Activated gamma-delta T cell treated with anti-CD3 and anti-CD28 coated beads, Interleukin-2, amount 50 U/mL, for 16 hours (primary cell): Measurements from ENCODE around the gene DNAI4.
"Not testable (repeated sequence)": the region's sequence is repeated elsewhere in the genome, so short reads cannot be mapped to it uniquely, and the experiment has no call there.

Experiments used
- DNase-seq: peaks from one replicate; pipeline ENCODE4 v3.0.0-alpha.2; 2020; ENCODE audit warnings: low read depth

Gene DNAI4

DNA sequence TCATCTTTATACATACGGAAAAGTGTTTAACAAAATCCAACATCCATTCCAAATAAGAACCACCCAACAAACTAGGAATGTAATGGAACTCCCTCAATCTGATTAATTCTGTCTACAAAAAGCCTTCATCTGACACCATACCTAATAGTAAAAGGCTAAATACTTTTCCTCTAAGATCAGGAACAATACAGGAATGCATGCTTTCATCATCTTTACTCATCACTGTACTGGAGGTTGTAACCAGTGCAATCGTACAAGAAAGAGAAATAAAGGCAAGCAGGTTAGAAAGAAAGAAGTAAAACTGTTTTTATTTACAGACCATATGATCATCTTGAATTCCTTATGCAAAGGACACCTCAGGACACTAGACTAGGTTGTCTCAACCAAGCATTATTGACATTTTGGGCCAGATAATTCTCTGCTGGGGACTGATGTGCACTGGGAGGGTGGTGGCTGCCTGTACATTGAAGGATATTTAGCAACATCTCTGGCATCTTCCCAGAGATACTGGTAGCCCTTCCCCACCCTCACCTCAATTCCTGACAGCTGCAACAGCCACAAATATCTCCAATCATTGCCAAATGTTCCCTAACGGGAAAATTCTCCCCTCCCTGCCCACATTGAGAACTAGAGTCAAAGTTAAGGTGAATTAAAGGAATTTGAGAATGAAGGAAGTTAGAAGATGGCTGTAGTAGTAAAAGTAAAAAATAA, 93.0 kb downstream of the DNAI4 start:
- no peak for DNase-seq

DNA sequence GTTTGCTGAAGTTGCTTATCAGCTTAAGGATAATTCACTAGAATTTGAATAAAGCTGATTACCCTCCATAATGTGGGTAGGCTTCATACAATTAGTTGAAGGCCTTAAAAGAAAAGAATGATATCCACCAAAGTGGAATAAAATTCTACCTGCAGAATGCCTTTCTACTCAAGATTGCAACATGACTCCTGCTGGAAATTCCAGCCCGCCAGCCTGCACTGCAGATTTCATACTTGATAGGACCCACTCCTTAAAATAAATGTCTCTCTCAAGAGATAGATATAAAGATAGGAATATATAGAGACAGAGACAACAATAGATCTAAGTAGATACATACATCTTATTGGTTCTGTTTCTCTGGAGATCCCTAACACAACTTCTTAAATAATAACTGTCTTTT, 99.9 kb downstream of the DNAI4 start:
- DNase-seq = no peak

DNA sequence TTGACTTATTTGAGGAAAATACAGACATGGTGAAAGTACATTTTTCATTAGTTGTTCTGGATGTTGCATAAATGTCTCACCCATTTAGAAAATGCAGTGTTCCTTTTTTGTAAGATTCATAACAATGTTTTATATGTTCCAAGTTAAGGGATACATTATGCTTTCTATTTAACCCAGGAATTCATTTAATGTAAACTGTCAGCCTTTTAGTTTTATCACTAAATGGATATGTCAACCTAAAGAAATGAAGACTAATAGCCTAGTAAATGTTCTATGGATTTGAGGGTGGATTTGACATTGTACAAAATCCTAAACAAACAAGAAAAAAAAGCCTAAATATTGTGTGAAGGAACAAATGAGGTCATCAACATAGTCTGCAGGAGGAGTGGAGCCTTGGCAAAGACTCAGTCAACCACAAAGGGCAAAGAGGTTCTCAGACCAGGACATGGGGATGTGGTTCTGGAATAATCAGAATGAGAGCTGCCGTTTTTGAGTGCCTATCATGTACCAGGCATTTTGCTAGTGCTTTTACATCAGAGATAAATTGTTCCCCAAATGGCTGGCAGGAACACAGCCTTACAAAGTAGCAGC, 114.8 kb downstream of the DNAI4 start:
- no peak for DNase-seq

DNA sequence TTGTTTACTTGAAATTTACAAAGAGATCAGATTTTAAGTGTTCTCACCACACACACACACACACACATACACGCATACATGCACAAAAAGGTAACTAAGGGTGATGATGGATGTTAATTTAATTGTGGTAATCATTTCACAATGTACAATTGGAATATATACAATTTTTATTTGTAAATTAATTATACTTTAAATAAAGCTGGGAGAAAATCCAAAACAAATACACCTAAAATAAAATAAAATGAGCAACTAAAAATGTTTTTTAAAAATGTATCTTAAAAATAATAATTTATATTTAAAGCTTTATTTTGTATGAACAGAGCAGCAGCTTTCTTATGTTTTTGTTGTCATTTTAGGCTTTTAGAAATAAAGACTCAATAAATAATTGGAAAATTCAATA, 115.4 kb downstream of the DNAI4 start:
- DNase-seq = no peak

DNA sequence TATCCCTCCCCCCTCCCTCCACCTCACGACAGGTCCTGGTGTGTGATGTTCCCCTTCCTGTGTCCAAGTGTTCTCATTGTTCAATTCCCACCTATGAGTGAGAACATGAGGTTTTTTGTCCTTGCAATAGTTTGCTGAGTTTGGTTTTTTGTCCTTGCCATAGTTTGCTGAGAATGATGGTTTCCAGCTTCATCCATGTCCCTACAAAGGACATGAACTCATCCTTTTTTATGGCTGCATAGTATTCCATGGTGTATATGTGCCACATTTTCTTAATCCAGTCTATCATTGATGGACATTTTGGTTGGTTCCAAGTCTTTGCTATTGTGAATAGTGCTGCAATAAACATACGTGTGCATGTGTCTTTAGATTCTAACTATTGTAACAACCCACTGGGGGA, 128.8 kb downstream of the DNAI4 start:
- DNase-seq = not testable (repeated sequence)

DNA sequence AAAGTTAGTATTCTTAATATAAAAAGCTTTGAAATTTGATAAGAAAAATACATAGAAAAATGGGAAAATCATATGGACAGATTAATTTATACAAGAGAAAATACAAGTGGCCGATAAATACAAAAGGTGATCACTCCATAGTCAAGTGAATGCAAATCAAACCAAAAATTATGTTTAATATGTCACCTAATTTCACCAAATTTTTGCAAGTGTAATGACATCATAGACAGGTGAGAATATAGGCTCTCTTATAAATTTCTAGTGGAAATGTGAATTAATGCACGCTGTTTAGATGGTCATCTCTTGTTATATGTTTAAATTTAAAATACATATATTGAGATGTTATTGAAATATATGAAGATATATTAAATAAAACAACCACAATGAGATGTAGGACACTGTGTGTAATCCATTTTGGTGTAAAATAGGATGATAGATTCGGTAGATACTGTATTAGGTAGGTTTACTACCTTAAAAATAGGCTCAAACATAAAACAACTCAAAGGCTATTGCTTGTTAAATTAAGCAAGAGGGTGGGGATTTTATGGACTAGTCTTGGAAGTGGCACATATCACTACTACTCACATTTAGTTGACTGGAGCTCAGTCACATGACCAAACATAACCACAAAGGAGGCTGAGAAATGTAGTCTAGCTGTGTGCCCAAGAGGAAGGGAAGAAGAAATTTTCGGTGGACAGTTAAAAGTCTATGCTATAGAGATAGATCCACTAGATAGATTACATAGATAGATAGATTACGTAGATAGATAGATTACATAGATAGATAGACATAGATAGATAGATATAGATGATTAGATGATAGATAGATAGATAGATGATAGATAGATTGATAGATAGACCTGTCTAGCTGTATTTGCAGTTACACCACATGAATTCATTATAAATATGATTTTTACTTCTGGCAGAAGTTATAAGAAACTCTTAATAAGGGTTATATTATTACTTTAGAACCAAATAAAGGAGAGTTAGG, 132.7 kb downstream of the DNAI4 start:
- no peak for DNase-seq

DNA sequence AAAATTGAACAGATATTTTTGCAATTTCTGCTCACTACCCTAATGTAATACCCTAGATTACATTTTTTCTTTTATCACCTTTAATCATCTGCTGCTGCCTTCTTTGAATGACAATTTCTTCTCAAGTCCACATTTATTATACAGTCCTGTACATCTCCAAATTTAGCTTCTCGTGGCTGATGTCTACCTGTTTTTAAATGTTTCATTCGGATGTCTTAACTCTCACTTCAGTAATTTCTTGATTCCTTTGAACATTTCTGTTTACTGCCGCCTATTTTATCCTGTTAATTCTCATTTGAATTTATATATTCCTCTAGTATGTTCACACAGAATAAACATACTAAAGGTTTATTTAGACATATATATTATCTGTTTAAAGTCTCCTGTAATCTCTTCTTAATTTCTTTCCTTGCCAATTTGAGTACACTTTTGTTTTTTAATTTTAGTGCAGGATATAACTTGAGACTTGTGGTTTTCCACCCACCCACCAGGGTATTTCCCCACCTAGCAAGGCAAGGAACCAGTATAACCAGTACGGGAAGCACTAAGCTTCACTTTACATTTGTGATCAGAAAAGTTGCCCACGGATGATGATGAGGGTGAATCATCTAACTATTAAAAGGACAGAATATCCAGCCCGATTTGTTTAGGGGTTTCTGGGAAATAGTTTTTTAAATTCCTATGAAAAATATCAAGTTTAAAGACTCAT, 136.3 kb downstream of the DNAI4 start:
- peak; percentile 21 for DNase-seq

DNA sequence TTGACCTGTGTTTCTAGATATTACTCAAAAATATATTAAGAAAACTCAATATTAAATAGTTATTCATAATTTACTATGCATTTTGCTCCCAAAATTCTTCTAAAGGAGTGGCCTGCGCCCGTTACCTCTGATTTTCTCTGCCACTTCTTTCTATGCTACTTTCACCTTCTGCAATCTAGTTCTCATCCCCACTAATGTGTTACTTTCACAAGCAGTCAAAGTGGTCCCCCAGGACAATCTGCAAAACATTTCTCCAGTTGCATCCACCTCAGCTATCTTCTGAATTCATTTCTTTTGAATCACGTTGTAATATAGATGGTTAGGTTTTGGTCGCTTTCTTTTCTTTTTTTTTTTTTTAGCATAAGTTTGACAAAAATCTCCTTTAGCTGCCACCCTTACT, 137.0 kb downstream of the DNAI4 start:
- DNase-seq = no peak

DNA sequence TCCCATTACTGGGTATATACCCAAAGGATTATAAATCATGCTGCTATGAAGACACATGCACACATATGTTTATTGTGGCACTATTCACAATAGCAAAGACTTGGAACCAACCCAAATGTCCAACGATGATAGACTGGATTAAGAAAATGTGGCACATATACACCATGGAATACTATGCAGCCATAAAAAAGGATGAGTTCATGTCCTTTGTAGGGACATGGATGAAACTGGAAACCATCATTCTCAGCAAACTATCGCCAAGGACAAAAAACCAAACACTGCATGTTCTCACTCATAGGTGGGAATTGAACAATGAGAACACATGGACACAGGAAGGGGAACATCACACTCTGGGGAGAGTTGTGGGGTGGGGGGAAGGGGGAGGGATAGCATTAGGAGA, 138.9 kb downstream of the DNAI4 start:
- DNase-seq = not testable (repeated sequence)

DNA sequence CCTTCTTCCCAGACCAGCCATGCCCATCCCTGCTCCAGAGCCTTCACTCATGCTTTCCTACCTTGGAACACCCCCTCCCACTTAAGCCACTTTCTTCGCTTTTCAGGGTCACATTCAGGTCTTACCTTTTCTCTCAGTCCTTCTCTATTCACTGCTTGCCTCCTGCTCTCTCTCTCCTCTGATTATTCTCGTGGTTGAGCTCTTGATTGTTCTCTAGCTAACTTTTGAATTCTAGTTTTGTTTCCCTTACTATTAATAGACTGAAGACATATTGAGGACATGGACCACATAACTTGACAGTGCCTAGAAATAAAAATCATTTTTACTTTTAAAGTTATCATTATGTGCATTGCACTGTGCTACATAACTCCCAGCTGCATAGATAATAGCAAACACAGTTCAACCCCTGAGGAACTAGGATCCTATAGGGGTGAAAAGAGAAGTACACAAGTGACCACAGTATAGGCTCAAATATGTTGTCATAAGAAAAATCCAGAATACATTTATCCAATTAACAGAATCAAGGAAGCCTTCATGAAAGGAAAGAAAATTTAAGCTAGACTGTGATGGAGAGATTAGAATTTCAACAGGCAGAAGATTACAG, 145.1 kb downstream of the DNAI4 start:
- DNase-seq = no peak

DNA sequence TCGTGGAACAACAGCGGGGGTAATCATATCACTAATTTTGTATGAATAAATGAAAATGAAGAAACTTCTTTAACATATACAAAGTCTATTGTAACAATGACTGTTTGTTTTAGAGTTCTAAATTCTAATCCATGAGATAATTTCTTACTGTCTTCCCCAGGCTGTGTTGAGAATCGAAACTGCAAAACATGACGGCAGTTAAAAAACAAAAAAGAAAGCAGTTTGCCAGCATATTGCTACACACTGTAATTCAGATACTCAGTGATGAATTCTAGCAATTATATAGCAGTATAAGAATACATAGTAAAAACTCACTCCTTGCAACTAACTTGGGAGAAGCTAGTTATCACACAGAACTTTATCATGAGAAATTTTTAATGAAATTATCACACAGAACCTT, 145.7 kb downstream of the DNAI4 start:
- DNase-seq = no peak

DNA sequence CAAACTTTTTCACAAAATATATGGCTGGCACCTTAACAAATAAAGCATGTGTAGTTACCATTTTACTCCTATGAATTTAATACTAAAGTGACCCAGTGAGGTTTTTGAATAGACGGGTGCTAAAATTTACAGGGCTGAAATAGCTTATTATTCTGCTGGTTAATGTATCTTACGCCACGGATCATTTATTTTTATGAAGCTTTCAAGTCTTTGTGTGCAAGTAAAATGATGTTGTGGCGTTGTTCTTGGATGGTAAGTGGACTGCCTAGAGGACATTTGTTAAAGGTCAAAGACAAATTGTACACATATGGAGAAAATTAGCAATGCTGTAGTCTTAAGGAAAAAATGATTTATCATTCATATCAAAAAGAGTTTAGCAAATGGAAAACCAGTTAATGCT, 146.4 kb downstream of the DNAI4 start:
- no peak for DNase-seq

DNA sequence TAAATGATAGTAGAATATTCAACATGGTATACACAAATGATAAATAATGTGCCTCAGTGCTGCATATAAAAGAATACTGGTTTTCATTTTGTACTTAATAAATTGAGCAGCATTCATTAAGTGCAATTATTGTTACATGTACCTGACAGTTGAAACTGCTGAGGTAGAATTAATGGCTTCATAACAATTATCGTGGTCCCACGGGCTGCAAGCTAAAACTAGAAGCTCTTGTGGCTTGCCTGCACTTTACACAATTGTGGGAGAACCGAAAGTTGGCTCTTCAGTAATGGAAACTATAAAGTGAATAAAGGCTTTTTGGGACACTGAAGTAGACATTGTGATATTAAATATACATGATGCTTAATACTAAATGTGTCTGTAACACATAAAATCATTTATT, 146.8 kb downstream of the DNAI4 start:
- DNase-seq = no peak

DNA sequence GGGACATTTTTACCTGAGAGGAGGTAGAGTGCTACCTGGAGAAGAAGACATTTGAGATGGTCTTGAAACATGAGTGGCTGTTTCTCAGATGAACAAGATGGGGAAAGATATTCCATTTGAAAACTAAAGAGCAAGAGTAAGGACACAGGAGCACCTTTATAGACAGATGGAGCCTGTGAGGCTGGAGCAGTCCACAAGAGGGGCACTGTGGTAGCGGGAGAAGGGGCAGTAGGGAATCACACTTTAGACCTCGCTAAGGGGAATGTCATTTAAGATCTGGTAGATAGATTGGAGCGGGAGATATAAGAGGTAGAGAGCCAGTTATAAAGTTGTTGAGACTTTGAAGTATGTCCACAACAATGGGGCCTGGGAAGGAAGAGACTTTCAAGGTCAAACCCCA, 149.0 kb downstream of the DNAI4 start:
- no peak for DNase-seq

DNA sequence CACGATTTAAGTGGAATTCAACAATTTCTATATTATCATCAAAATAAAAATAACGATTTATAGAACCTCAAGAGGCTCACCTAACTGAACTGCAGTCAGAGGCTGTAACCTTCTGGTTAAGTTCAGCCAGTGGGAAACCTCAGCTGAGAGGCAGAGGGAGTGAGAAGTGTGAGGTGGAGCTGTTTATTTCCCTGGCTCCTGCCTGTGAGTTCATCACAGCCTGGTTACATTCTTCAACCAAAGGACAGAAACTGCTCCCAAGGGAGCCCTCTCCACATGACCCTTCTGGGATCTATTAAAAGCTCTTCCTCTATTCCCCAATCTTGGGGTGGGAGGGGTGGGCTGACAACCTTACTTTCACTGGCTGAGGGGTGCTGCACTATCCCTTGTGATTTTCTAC, 150.2 kb downstream of the DNAI4 start:
- DNase-seq = no peak

DNA sequence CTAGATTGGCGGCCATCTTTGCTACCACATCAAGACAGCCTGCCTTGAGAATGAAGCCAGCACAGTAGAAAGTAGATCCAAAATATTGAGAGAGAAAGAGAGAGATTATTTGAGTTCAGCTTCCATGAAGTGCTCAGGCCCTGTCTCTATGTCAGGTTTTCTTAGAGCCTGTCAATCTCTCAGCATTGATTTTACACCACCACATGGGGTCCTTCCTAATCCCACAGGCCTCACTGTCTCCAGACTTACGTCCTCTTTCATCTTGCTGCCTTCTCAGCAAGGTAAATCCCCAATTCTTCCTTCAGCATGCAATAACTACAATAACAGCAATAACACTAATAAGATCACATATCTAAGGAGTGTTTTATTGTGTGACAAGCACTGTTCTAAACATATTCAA, 151.4 kb downstream of the DNAI4 start:
- DNase-seq = no peak

DNA sequence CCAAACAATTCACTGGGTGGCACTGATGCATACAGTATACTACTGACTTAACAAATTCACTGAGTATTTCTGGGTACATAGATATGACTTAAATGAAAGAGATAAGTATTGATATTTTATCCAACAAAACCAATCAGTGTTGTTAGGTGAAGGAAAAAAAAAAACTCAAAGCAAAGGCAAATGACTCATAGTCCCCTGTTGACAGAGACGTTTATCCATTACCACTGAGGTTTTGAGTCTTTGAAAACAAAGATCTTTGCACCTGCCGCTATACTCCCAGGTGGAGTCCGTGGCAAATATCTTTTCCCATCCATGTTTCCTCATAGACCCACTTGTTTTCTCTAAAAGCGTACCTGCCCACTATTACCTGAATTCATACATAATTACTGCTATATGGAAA, 154.0 kb downstream of the DNAI4 start:
- DNase-seq = no peak

DNA sequence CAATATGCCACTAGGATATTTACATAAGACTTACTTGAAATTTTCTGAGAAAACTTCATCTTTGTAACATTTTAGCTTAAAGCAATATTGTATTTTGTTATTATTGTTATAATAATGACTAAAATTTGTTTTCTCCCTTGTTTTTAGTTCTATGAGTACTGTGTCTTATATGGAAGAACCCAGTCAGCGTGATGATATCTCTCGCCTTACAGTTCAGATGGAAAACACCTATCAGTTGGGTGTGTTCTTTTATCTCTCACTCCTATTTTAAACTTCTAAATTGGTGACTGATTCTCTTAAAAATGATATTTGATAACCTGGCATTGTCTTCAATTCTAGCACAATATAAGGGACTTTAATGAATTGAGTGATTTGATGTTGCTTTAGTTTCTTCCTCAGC, 154.4 kb downstream of the DNAI4 start:
- DNase-seq = no peak

DNA sequence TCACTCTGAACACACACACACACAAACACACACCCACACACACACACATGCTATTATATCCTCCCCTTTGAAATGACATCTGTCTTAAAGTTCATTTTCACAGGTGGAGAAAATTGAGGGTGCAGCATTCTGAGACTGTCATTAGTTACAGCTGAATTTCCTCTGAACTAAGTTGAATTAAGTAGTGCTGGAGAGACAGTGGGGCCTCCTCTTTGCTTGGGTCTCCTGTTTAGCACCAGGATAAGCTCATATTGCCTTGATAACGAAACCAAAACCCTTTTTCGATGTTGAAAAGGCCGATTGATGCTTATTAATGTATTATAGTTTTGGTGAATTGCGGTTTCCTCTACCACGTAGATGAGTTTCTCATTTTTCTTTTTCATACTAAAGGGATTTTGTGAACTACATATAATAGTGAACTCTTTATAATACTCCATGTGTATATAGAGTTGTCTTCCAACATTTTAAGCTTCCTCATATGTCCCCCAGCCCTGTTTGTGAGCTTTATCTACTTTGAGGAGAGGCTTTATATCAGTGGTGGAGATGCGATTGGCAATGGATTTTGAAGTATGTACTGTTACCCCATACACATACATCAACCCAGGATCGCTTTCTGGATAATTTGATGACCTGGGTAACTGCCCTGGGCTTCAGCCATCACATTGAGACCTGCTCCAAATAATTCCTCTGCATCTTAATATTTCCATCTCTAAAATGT, 155.0 kb downstream of the DNAI4 start:
- DNase-seq = no peak

DNA sequence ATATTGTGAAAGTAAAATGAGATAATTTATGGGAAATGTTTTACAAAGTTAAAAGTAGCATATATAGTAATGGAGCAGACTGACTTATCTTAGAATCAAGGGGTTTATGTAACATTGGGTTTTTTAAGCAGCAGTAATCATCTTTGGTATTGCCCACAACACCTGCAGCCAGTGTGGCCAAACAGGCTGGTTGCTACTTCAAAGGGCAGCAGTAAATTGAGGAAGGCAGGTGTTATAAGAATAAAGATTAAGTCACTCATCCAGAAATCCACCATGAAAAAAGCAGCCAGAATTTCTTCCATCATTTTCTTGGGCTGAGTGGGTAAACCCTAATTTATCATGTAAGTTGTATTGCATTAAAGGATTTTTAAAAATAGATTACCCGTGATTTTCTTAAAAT, 155.7 kb downstream of the DNAI4 start:
- DNase-seq = no peak

DNA sequence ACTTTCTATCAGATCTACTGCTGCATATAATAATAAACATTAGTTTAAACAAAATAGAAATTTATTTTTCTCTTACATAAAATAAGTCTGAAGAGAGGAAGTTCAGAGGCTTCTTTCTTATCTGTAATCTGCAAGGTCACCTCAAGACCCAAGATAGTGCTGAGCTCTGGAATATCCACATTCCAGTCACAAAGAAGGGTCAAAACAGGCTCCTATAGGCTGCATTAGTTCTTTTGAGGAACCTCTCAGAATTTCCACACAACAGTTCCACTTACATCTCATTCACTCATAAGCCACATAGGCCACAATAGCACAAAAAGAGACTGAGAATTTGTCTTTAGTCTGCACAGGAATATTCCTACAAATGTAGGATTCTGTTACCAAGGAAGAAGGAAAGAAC, 157.0 kb downstream of the DNAI4 start:
- DNase-seq = no peak
